RWPE1 (cell line): ENCODE measurements around the gene FGF12.
A peak's percentile ranks its signal among the peaks of the same experiment; 100 is the strongest.

ENCODE experiments used
- CTCF ChIA-PET: fragments of 350-600 bp; sonication (Branson Sonifier 250); formaldehyde crosslinking; extraction: SDS; loops from one replicate; lab custom pipeline; 2021; lab: Yijun Ruan, JAX
- POLR2A ChIA-PET: fragments of 400-600 bp; formaldehyde crosslinking; extraction: SDS; loops from one replicate; lab custom pipeline; 2020; ENCODE audit warnings: antibody characterized with exemption; ENCODE audit not compliant: low non-redundant PET; lab: Yijun Ruan, JAX
- DNase-seq: peaks from one replicate; pipeline ENCODE4 v3.0.0; 2012; ENCODE audit warnings: low spot score
- H3K27ac ChIP-seq: fragments of 450-650 bp; 2 replicates; pipeline ENCODE4 v1.5.1; 2017
- CTCF ChIP-seq: fragments of 450-650 bp; conservative IDR thresholded peaks from 2 replicates; pipeline ENCODE4 v1.5.1; 2017; ENCODE audit warnings: low read depth, mild to moderate bottlenecking

The FGF12 gene

DNA sequence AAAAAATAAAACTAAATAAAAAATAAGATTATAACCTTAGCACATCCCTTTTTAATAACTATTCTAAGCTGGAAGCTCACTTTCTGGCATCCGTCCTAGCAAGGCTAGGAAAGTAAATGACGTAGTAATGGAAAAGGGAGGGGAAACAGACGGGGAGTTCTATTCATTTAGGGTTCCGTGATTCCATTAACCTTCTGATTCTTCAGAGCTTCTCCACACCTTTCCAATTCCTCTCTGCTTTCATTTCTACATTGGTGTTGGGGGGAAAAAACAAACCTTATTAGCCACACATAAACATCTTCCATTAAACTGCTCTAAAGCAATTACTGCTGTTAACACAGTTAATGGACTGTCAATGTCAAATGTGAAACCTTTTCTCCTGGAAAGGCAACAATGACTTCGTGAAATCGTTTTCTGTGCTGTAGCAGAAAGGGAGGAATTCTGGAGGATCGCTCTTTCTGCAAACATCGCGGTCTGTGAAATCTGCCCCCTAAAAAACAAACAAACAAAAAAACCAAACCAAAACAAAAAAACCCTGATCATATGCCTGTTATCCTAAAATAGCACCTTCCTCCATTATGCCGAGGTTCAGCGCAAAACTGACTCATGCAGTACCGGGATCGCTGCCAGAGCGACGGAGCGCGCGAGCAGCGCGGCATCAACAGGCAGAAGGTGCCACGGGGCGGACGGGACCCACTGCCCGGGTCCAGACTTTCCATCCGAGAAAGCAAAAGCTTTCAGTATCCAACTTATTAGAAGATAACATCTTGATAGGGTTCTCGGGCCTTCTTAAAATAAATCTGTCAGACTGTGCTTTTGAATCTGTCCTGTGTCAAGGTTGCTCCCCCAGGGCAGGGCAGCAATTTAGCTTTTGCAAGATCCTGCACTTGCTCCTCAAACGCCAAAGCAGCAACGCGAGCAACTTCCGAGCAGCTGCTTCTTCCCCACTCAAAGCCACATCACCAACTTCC is 156.2 kb downstream of the FGF12 start:
- TF ChIP-seq CTCF: no peak
- H3K27ac ChIP-seq: no peak overlapping the region
- peak; percentile 34 for DNase-seq
- ChIA-PET POLR2A (no interaction called here), CTCF (interaction anchor here (0.7 to 1.1 kb wide), 3 partner anchors 54 to 558 kb away, joined by 3 to 5 read pairs (median 4); no protein-coding TSS in a partner anchor)

DNA sequence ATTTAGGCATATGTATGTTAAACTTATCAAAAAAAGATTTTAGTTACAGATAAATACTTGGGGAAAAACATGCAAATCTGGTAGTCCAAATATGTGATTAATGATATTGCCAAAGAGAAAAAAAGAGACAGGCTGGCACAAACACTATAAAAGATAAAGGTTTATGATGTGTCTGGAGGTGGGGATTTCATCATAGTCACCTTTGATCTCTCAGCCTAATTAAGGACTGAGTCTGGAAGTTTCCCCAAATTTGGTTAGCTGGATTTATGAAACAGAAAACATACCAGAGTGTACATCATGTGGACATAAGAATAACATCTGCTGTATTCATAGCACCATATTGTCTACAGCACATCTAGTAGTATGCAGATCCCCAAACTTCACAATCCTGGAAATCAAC is 157.0 kb downstream of the FGF12 start:
- no peak for DNase-seq
- H3K27ac ChIP-seq: no peak overlapping the region
- no peak for TF ChIP-seq CTCF
- ChIA-PET POLR2A (no interaction called here), CTCF (no interaction called here)

DNA sequence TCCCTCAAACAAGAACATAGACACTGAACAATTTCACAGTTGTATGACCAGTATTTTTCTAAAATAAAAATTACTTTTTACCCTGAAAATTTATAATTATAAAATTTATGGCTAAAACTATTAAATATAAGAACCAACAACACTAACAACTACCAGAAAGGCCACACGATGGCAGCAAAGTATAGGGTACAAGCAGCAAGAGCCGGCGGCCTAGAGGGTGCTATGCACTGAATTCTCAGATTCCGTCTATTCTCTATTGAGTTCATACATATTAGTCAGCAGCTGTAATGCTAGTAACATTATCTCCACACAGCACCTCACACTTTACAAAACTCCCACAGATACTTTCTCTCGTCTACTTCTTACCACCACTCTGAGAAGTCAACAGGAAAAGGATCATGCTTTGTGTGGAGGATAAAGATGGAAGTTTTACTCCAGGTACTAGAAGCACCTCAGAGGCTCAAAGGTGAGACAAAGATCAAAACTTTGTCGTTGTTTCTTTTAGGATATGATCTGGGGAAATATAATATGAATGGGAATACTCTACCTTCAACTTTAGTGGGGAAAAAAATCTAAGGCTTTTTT is 160.5 kb downstream of the FGF12 start:
- CTCF ChIA-PET: interaction anchor here (0.5 to 1.1 kb wide), 4 partner anchors 183 to 239 kb away, joined by 3 to 4 read pairs (median 4); no protein-coding TSS in a partner anchor
- peak; percentile 56 for DNase-seq
- H3K27ac ChIP-seq: no peak overlapping the region
- POLR2A ChIA-PET: no interaction called here
- TF ChIP-seq CTCF: peak; percentile 75

- DNase-seq: no peak
- ChIA-PET CTCF (interaction anchor here (0.6 kb wide), 1 partner anchor 227 kb away, joined by 3 read pairs; no protein-coding TSS in a partner anchor), POLR2A (no interaction called here)
Measured at GRCh38 chr3:192564611-192565010, 162.7 kb downstream of the FGF12 start.

GRCh38 chr3:192563417-192563816 is 163.9 kb downstream of the FGF12 start:
- H3K27ac ChIP-seq: no peak overlapping the region
- CTCF ChIA-PET: no interaction called here
- no peak for DNase-seq
- TF ChIP-seq CTCF: no peak
- POLR2A ChIA-PET: no interaction called here

More at GRCh38 chr3:192564611-192565010, 162.7 kb downstream of the FGF12 start:
- no peak for TF ChIP-seq CTCF
- no peak overlapping the region for H3K27ac ChIP-seq

DNA sequence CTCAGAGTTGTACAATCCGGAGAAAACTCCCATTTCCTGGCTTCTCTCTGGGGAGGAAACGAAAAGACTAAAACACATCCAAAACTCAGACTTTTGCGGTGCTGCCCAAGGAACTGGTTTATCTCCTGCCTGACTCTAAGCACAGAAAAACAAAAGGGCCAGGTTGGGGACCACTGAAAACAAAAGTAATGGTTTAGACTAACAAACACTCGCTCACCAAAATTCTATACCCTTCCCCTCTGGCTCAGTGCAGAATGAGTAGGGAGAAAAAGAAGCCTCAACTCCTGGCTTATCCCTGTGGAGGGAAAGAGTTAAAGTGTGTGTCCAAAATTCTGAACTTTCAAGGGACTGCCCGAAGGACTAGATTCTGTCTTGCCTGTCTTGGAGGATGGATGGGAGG is 173.6 kb downstream of the FGF12 start:
- ChIA-PET POLR2A (no interaction called here), CTCF (interaction anchor here (0.6 kb wide), 1 partner anchor 998 kb away, joined by 3 read pairs; no protein-coding TSS in a partner anchor)
- no peak for TF ChIP-seq CTCF
- no peak overlapping the region for H3K27ac ChIP-seq
- DNase-seq: no peak
